OCI-LY1 (cell line): ENCODE results near the gene CD109.
"Not testable (repeated sequence)": the region's sequence is repeated elsewhere in the genome, so short reads cannot be mapped to it uniquely, and the experiment has no call there.

Experiments used
- H2AFZ ChIP-seq: fragments of 200-600 bp; sonication (generic), shearing (Covaris generic); 2 replicates; pipeline ENCODE4 v1.6.0; 2014; ENCODE audit warnings: antibody characterized with exemption, mild to moderate bottlenecking, low read length
- H3F3A ChIP-seq: fragments of 200-600 bp; sonication (generic), shearing (Covaris generic); 2 replicates; pipeline ENCODE4 v1.6.0; 2014; ENCODE audit warnings: mild to moderate bottlenecking, antibody characterized with exemption, low read length, moderate library complexity; ENCODE audit not compliant: insufficient read depth
- H3K27ac ChIP-seq: fragments of 200-600 bp; sonication (generic); 2 replicates; pipeline ENCODE4 v1.5.1; 2014; ENCODE audit warnings: low read length, mixed run types, mild to moderate bottlenecking, low read depth; ENCODE audit not compliant: poor library complexity, severe bottlenecking
- H3K27me3 ChIP-seq: fragments of 200-600 bp; sonication (generic); 2 replicates; pipeline ENCODE4 v1.6.0; 2014; ENCODE audit warnings: antibody characterized with exemption, mild to moderate bottlenecking, low read length, moderate library complexity; ENCODE audit not compliant: insufficient read depth
- H3K36me3 ChIP-seq: fragments of 200-600 bp; sonication (generic); 2 replicates; pipeline ENCODE4 v1.6.1; 2014; ENCODE audit warnings: mild to moderate bottlenecking, antibody characterized with exemption, low read length, moderate library complexity, mixed read lengths; ENCODE audit not compliant: insufficient read depth
- H3K4me1 ChIP-seq: fragments of 200-600 bp; sonication (generic); 2 replicates; pipeline ENCODE4 v1.5.1; 2014; ENCODE audit warnings: mild to moderate bottlenecking, low read length, moderate library complexity; ENCODE audit not compliant: insufficient read depth, severe bottlenecking
- H3K4me2 ChIP-seq: fragments of 200-600 bp; sonication (generic), shearing (Covaris generic); 2 replicates; pipeline ENCODE4 v1.6.1; 2014; ENCODE audit warnings: low read length
- H3K4me3 ChIP-seq: fragments of 200-600 bp; sonication (generic); 2 replicates; pipeline ENCODE4 v1.5.1; 2014; ENCODE audit warnings: low read length, low read depth, mild to moderate bottlenecking, mixed read lengths; ENCODE audit not compliant: poor library complexity, severe bottlenecking
- H3K79me2 ChIP-seq: fragments of 200-600 bp; shearing (Covaris generic); 2 replicates; pipeline ENCODE4 v1.6.1; 2016; ENCODE audit warnings: mixed run types, low read length, mixed read lengths; ENCODE audit not compliant: insufficient read depth
- H3K9ac ChIP-seq: fragments of 200-600 bp; sonication (generic), shearing (Covaris generic); 2 replicates; pipeline ENCODE4 v1.6.1; 2014; ENCODE audit warnings: mild to moderate bottlenecking, low read length, mixed read lengths
- H3K9me2 ChIP-seq: fragments of 200-600 bp; sonication (generic), shearing (Covaris generic); 2 replicates; pipeline ENCODE4 v1.6.1; 2014; ENCODE audit warnings: low read depth, mild to moderate bottlenecking, low read length, mixed read lengths
- H3K9me3 ChIP-seq: fragments of 200-600 bp; shearing (Covaris generic); 2 replicates; pipeline ENCODE4 v1.6.1; 2014; ENCODE audit warnings: low read length, mixed read lengths
- H4K20me1 ChIP-seq: fragments of 200-600 bp; sonication (generic), shearing (Covaris generic); 2 replicates; pipeline ENCODE4 v1.6.0; 2016; ENCODE audit warnings: mild to moderate bottlenecking, low read length; ENCODE audit not compliant: insufficient read depth
- EZH2 ChIP-seq: fragments of 200-600 bp; sonication (generic), shearing (Covaris generic); IDR thresholded peaks from 2 replicates; pipeline ENCODE4 v1.8.0; 2017; ENCODE audit warnings: borderline replicate concordance, mixed run types, mild to moderate bottlenecking, antibody characterized with exemption, low read length, moderate library complexity, mixed read lengths
- TF ChIP-seq, protein P1 (sequence below): fragments of 200-600 bp; sonication (generic), shearing (Covaris generic); IDR thresholded peaks from 2 replicates; pipeline ENCODE4 v1.5.1; 2017; ENCODE audit warnings: mild to moderate bottlenecking, antibody characterized with exemption, low read length, moderate library complexity, mixed read lengths

The CD109 gene

DNA sequence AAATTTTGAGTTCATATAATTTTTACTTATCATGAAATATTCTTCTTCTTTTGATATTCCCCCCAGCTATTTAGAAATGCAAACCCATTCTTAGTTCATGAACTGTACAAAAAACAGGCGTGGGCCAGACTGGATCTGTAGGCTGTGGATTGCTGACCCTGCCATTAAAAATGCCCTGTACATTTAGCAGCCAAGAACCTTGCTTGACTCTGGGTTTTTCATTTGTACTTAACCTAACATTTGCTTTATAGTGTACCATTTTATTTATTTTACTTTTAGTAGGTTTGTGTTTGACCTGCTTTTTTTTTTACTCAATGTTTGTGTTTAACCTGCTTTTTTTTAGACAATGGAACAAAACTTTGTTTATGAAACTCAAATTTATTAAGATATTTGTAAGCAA lies 14.9 kb downstream of the CD109 start:
- Histone ChIP-seq H3K4me2 (no peak overlapping the region), H4K20me1 (no peaks in the 10 kb centered on the region), H3K27me3 (no peaks in the 10 kb centered on the region; the same call in 1 of the 2 replicates), H3K36me3 (no peaks in the 10 kb centered on the region), H3K27ac (no peak overlapping the region), H3K79me2 (no peaks in the 10 kb centered on the region), H3K9me3 (no peaks in the 10 kb centered on the region), H3K4me1 (no peaks in the 10 kb centered on the region), H2AFZ (no peak overlapping the region), H3K9me2 (no peaks in the 10 kb centered on the region), H3F3A (no peaks in the 10 kb centered on the region), H3K4me3 (no peak overlapping the region), H3K9ac (no peak overlapping the region)
- no peak for TF ChIP-seq EZH2
- TF ChIP-seq, protein P1, sequence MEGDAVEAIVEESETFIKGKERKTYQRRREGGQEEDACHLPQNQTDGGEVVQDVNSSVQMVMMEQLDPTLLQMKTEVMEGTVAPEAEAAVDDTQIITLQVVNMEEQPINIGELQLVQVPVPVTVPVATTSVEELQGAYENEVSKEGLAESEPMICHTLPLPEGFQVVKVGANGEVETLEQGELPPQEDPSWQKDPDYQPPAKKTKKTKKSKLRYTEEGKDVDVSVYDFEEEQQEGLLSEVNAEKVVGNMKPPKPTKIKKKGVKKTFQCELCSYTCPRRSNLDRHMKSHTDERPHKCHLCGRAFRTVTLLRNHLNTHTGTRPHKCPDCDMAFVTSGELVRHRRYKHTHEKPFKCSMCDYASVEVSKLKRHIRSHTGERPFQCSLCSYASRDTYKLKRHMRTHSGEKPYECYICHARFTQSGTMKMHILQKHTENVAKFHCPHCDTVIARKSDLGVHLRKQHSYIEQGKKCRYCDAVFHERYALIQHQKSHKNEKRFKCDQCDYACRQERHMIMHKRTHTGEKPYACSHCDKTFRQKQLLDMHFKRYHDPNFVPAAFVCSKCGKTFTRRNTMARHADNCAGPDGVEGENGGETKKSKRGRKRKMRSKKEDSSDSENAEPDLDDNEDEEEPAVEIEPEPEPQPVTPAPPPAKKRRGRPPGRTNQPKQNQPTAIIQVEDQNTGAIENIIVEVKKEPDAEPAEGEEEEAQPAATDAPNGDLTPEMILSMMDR = no peak

- H2AFZ ChIP-seq = no peak overlapping the region
- no peaks in the 10 kb centered on the region for H3K79me2 ChIP-seq
- no peak for TF ChIP-seq EZH2
- TF ChIP-seq, protein P1 = no peak
- no peaks in the 10 kb centered on the region for H3K9me2 ChIP-seq
- no peak overlapping the region for H3K27ac ChIP-seq
- no peaks in the 10 kb centered on the region for H3K9me3 ChIP-seq
- H3F3A ChIP-seq = no peaks in the 10 kb centered on the region
- no peak overlapping the region for H3K4me2 ChIP-seq
- H3K27me3 ChIP-seq = no peaks in the 10 kb centered on the region; the same call in 1 of the 2 replicates
- no peaks in the 10 kb centered on the region for H3K36me3 ChIP-seq
- H3K4me1 ChIP-seq = no peaks in the 10 kb centered on the region
- H3K9ac ChIP-seq = no peak overlapping the region
- H4K20me1 ChIP-seq = no peaks in the 10 kb centered on the region
- H3K4me3 ChIP-seq = no peak overlapping the region
Measured at GRCh38 chr6:73712535-73713173, 16.7 kb downstream of the CD109 start.

GRCh38 chr6:73713426-73714147 lies 17.6 kb downstream of the CD109 start:
- no peaks in the 10 kb centered on the region; the same call in 1 of the 2 replicates for H3K27me3 ChIP-seq
- H3K36me3 ChIP-seq = no peaks in the 10 kb centered on the region
- no peak overlapping the region for H3K4me2 ChIP-seq
- H3K9ac ChIP-seq = no peak overlapping the region
- no peaks in the 10 kb centered on the region for H3F3A ChIP-seq
- no peaks in the 10 kb centered on the region for H3K4me1 ChIP-seq
- H3K4me3 ChIP-seq = no peak overlapping the region
- TF ChIP-seq EZH2 = no peak
- TF ChIP-seq, protein P1 = no peak
- H4K20me1 ChIP-seq = no peaks in the 10 kb centered on the region
- H3K79me2 ChIP-seq = no peaks in the 10 kb centered on the region
- no peaks in the 10 kb centered on the region for H3K9me3 ChIP-seq
- no peaks in the 10 kb centered on the region for H3K9me2 ChIP-seq
- H2AFZ ChIP-seq = no peak overlapping the region
- H3K27ac ChIP-seq = no peak overlapping the region

GRCh38 chr6:73715111-73715508 lies 19.1 kb downstream of the CD109 start:
- not testable (repeated sequence) for H4K20me1 ChIP-seq, H3K27ac ChIP-seq, H3K4me3 ChIP-seq, H3K79me2 ChIP-seq, H3K4me2 ChIP-seq, H2AFZ ChIP-seq, H3K4me1 ChIP-seq, H3K9me3 ChIP-seq, H3K27me3 ChIP-seq, H3K9me2 ChIP-seq, H3K9ac ChIP-seq, H3F3A ChIP-seq, H3K36me3 ChIP-seq
